ENCODE data around the gene PAWR. TPM values are rescaled to one million over a fixed set of nuclear protein-coding genes. Genes with fewer than 3 reads are reported as not detected.
"Not testable (repeated sequence)": the region's sequence is repeated elsewhere in the genome, so short reads cannot be mapped to it uniquely, and the experiment has no call there.

The PAWR gene
- polyA plus RNA-seq, 3 donors: 6.7 to 14.7 (median 7.9) TPM

GRCh38 chr12:79659961-79660431 is 30.8 kb downstream of the PAWR start:
- WGBS, 3 donors: 9 to 50% (median 36%) methylated on average over 1 of the region's 1 CpG
- H3K27ac ChIP-seq (ENCODE audit: low read depth, low read length): no peak overlapping the region

GRCh38 chr12:79658221-79658620 is 32.5 kb downstream of the PAWR start:
- WGBS, 3 donors: 48 to 56% (median 48%) methylated on average over 1 of the region's 1 CpG
- H3K27ac ChIP-seq (ENCODE audit: low read depth, low read length): no peak overlapping the region

- H3K27ac ChIP-seq (ENCODE audit: low read depth, low read length): no peak overlapping the region
- 94 to 97% (median 96%) methylated on average over 7 of the region's 7 CpGs for WGBS, 3 donors
Observed at GRCh38 chr12:79657136-79657535, 33.6 kb downstream of the PAWR start.

GRCh38 chr12:79655036-79655435 is 35.7 kb downstream of the PAWR start:
- no peak overlapping the region for H3K27ac ChIP-seq (ENCODE audit: low read depth, low read length)
- 93 to 99% (median 96%) methylated on average over 2 of the region's 2 CpGs for WGBS, 3 donors

GRCh38 chr12:79652521-79652920 is 38.2 kb downstream of the PAWR start:
- H3K27ac ChIP-seq (ENCODE audit: low read depth, low read length): no peak overlapping the region
- 76 to 84% (median 84%) methylated on average over 1 of the region's 1 CpG for WGBS, 3 donors

- 71 to 92% (median 83%) methylated on average over 2 of the region's 2 CpGs for WGBS, 3 donors
- no peak overlapping the region for H3K27ac ChIP-seq (ENCODE audit: low read depth, low read length)
Observed at GRCh38 chr12:79650440-79650839, 40.3 kb downstream of the PAWR start.

GRCh38 chr12:79648881-79649280 is 41.9 kb downstream of the PAWR start:
- WGBS, 3 donors: 43 to 68% (median 50%) methylated on average over 1 of the region's 1 CpG
- H3K27ac ChIP-seq (ENCODE audit: low read depth, low read length): no peak overlapping the region

- not testable (repeated sequence) for H3K27ac ChIP-seq (ENCODE audit: low read depth, low read length)
- WGBS, 3 donors: 91 to 100% (median 99%) methylated on average over 4 of the region's 4 CpGs
Observed at GRCh38 chr12:79646843-79647242, 43.9 kb downstream of the PAWR start.

GRCh38 chr12:79645235-79645630 is 45.5 kb downstream of the PAWR start:
- no peak overlapping the region for H3K27ac ChIP-seq (ENCODE audit: low read depth, low read length)

GRCh38 chr12:79644274-79645234 is 46.2 kb downstream of the PAWR start:
- H3K27ac ChIP-seq (ENCODE audit: low read depth, low read length): no peak overlapping the region
- WGBS, 3 donors: 38 to 79% (median 60%) methylated on average over 4 of the region's 4 CpGs

- H3K27ac ChIP-seq (ENCODE audit: low read depth, low read length): no peak overlapping the region
- 69 to 95% (median 92%) methylated on average over 2 of the region's 2 CpGs for WGBS, 3 donors
Observed at GRCh38 chr12:79643821-79644220, 46.9 kb downstream of the PAWR start.

- WGBS, 3 donors: 64 to 79% (median 66%) methylated on average over 2 of the region's 2 CpGs
- H3K27ac ChIP-seq (ENCODE audit: low read depth, low read length): no peak overlapping the region
Observed at GRCh38 chr12:79638490-79638889, 52.3 kb downstream of the PAWR start.

GRCh38 chr12:79637093-79637492 is 53.7 kb downstream of the PAWR start:
- H3K27ac ChIP-seq (ENCODE audit: low read depth, low read length): no peak overlapping the region
- WGBS, 3 donors: 92 to 100% (median 93%) methylated on average over 2 of the region's 2 CpGs

- no peak overlapping the region for H3K27ac ChIP-seq (ENCODE audit: low read depth, low read length)
Observed at GRCh38 chr12:79635676-79636075, 55.1 kb downstream of the PAWR start.

- WGBS, 3 donors: 69 to 98% (median 95%) methylated on average over 1 of the region's 1 CpG
- no peak overlapping the region for H3K27ac ChIP-seq (ENCODE audit: low read depth, low read length)
Observed at GRCh38 chr12:79634957-79635471, 55.8 kb downstream of the PAWR start.

- 94 to 95% (median 94%) methylated on average over 2 of the region's 2 CpGs for WGBS, 3 donors
Observed at GRCh38 chr12:79629561-79629960, 61.2 kb downstream of the PAWR start.

GRCh38 chr12:79626735-79627134 is 64.0 kb downstream of the PAWR start:
- not testable (repeated sequence) for H3K27ac ChIP-seq (ENCODE audit: low read depth, low read length)
- 94 to 98% (median 94%) methylated on average over 7 of the region's 7 CpGs for WGBS, 3 donors

More at GRCh38 chr12:79629561-79629960, 61.2 kb downstream of the PAWR start:
- H3K27ac ChIP-seq (ENCODE audit: low read depth, low read length): no peak overlapping the region

GRCh38 chr12:79624378-79624777 is 66.4 kb downstream of the PAWR start:
- WGBS, 3 donors: 84 to 89% (median 88%) methylated on average over 2 of the region's 2 CpGs

GRCh38 chr12:79619872-79620562 is 70.7 kb downstream of the PAWR start:
- 84 to 87% (median 85%) methylated on average over 3 of the region's 3 CpGs for WGBS, 3 donors
- H3K27ac ChIP-seq (ENCODE audit: low read depth, low read length): no peak overlapping the region

More at GRCh38 chr12:79624378-79624777, 66.4 kb downstream of the PAWR start:
- H3K27ac ChIP-seq (ENCODE audit: low read depth, low read length): no peak overlapping the region
